Measurements from ENCODE around the gene SETBP1.

Gene SETBP1

DNA sequence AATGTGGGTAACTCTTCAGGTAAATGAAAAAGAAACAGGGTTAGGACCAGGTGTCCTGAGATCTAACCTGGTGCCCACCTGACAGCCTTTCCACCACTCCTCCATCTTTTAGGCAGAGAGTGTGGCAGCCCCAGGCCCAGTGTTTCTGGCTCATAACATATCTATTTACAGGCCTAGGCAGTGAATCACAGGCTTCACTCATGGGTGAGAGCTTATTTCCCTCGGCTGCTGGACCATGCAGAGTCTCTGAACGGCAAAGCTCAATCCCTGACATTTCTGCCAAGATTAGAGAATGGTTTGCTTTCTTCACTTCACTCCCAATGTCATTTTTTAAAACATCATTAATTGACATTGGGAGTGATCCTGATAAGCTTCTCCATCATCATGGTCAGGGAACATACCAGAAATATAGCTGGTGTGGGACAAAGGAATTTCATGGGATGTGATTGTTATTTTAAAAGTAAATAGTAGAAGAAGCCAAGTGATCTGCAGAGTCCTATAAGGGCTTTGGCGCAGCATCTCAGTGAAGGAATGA is 323.9 kb downstream of the SETBP1 start:
- TF ChIP-seq, protein P1, sequence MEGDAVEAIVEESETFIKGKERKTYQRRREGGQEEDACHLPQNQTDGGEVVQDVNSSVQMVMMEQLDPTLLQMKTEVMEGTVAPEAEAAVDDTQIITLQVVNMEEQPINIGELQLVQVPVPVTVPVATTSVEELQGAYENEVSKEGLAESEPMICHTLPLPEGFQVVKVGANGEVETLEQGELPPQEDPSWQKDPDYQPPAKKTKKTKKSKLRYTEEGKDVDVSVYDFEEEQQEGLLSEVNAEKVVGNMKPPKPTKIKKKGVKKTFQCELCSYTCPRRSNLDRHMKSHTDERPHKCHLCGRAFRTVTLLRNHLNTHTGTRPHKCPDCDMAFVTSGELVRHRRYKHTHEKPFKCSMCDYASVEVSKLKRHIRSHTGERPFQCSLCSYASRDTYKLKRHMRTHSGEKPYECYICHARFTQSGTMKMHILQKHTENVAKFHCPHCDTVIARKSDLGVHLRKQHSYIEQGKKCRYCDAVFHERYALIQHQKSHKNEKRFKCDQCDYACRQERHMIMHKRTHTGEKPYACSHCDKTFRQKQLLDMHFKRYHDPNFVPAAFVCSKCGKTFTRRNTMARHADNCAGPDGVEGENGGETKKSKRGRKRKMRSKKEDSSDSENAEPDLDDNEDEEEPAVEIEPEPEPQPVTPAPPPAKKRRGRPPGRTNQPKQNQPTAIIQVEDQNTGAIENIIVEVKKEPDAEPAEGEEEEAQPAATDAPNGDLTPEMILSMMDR (IDR thresholded peaks at IDR 0.05; ENCODE audit: insufficient read depth, missing control alignments): no peak
- no peak for FAIRE-seq
- no peak for DNase-seq (ENCODE audit: insufficient read length, low spot score)

- no peak for DNase-seq (ENCODE audit: insufficient read length, low spot score)
- no peak for FAIRE-seq
- TF ChIP-seq, protein P1 (IDR thresholded peaks at IDR 0.05; ENCODE audit: insufficient read depth, missing control alignments): no peak
Measured at GRCh38 chr18:45006934-45007333, 326.2 kb downstream of the SETBP1 start.

GRCh38 chr18:45007531-45007930 is 326.8 kb downstream of the SETBP1 start:
- TF ChIP-seq, protein P1 (IDR thresholded peaks at IDR 0.05; ENCODE audit: insufficient read depth, missing control alignments): no peak
- DNase-seq (ENCODE audit: insufficient read length, low spot score): no peak

GRCh38 chr18:45008694-45009413 is 328.2 kb downstream of the SETBP1 start:
- TF ChIP-seq, protein P1 (IDR thresholded peaks at IDR 0.05; ENCODE audit: insufficient read depth, missing control alignments): no peak
- DNase-seq (ENCODE audit: insufficient read length, low spot score) (no peak), FAIRE-seq (no peak)

More at GRCh38 chr18:45007531-45007930, 326.8 kb downstream of the SETBP1 start:
- no peak for FAIRE-seq

DNA sequence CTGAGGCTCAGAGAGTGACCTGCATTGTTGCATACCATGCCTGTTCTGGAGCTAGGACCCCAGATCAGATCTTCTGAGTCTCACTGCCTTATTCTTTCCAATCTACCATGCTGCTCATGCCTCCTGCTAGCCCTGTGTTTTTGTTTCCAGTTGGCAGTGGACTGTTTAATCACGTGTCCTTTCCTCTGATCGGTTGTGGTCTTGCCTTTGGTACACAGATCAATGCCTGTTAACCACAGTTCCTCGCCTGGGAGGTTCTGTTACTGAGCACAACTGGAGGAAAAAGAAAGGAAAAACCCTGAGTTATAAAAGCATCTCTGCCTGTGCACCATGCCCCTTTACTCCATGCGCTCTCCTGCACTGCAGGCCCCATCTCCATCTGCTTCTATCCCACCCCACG is 329.1 kb downstream of the SETBP1 start:
- TF ChIP-seq, protein P1 (IDR thresholded peaks at IDR 0.05; ENCODE audit: insufficient read depth, missing control alignments): no peak
- FAIRE-seq: no peak
- no peak for DNase-seq (ENCODE audit: insufficient read length, low spot score)

DNA sequence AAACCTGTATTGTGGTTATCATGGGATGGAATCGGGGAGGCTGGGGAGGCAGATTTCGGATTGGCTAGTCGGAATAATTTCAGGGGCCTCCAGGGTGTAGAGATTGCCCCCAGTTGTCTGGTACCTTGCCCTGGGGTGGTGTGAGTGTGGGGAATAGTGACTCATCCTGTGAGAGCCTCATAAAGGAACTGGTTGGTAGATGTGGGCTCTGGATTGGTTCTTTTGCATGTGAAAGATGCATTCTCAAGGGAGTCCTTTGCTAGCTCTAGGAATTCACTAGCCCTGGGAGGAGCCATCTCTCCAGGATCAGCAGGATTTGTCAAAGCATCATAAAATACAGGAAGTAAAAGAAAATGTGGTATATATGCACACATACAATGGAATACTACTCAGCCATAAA is 331.6 kb downstream of the SETBP1 start:
- FAIRE-seq (no peak), DNase-seq (ENCODE audit: insufficient read length, low spot score) (no peak)
- TF ChIP-seq, protein P1 (IDR thresholded peaks at IDR 0.05; ENCODE audit: insufficient read depth, missing control alignments): no peak

DNA sequence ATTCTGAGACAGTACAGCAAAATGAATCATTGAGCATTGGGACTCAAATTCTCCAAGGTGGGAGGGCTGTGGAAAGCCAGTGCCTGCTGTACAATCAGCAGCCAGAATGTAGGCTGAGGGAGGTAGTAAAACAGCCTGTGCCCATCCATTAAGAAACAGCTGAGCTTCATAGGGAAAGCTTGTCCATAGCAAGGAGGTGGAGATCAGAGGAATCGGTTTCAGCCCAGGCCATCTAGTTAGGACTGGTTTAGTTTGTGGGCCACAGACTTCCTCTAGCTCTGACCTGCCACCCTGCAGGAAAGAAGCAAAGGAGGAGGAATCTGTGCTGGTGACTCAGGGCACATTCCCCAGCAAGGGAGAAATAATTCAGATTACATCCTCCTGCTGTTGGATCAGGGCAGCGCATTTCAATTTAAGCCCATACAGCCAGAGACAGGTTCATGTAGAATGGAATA is 333.4 kb downstream of the SETBP1 start:
- TF ChIP-seq, protein P1 (IDR thresholded peaks at IDR 0.05; ENCODE audit: insufficient read depth, missing control alignments): no peak
- FAIRE-seq: no peak
- DNase-seq (ENCODE audit: insufficient read length, low spot score): no peak
